Measurements from ENCODE around the gene CAMK4. TPM values are rescaled to one million over a fixed set of nuclear protein-coding genes. Genes with fewer than 3 reads are reported as not detected.

CAMK4 gene
- total and polyA plus RNA-seq, 2 experiments from 2014 or later: 4.2 to 7.3 TPM

DNA sequence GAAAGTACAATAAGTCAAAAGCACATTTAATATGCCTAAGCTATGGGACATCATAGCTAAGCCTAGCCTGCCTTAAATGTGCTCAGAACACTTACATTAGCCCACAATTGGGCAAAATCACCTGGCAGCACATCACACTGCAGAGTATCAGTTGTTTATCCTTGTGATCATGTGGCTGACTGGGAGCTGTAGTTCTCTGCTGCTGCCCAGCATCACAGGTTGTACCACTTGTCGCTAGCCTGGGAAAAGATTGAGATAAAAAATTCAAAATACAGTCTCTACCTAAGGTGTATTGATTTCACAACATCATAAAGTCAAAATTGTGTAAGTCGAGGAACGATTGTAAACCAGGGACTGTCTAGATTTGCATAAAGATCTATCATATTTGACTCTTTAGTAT lies 58.6 kb downstream of the CAMK4 start:
- no peaks in the 10 kb centered on the region for H3K36me3 ChIP-seq (ENCODE audit: insufficient read depth)
- H3K27ac ChIP-seq (ENCODE audit: low read depth): no peak overlapping the region
- no peak overlapping the region for H3K4me2 ChIP-seq
- no peaks in the 10 kb centered on the region for H3K27me3 ChIP-seq (ENCODE audit: insufficient read depth)
- H3K4me3 Mint-ChIP-seq: no peak overlapping the region
- H3K4me1 ChIP-seq (ENCODE audit: insufficient read depth): no peaks in the 10 kb centered on the region
- ATAC-seq (no peak), DNase-seq (ENCODE audit: low spot score) (no peak)
- no peaks in the 10 kb centered on the region for H3K36me3 Mint-ChIP-seq (ENCODE audit: low read depth)
- no peak overlapping the region for H3K27ac Mint-ChIP-seq
- H3F3A ChIP-seq (replicated peaks; ENCODE audit: low read depth): no peaks in the 10 kb centered on the region
- H3K9me2 ChIP-seq (ENCODE audit: insufficient read depth): no peaks in the 10 kb centered on the region
- H3K79me2 ChIP-seq (replicated peaks; ENCODE audit: insufficient read depth): no peaks in the 10 kb centered on the region
- TF ChIP-seq, protein P1, sequence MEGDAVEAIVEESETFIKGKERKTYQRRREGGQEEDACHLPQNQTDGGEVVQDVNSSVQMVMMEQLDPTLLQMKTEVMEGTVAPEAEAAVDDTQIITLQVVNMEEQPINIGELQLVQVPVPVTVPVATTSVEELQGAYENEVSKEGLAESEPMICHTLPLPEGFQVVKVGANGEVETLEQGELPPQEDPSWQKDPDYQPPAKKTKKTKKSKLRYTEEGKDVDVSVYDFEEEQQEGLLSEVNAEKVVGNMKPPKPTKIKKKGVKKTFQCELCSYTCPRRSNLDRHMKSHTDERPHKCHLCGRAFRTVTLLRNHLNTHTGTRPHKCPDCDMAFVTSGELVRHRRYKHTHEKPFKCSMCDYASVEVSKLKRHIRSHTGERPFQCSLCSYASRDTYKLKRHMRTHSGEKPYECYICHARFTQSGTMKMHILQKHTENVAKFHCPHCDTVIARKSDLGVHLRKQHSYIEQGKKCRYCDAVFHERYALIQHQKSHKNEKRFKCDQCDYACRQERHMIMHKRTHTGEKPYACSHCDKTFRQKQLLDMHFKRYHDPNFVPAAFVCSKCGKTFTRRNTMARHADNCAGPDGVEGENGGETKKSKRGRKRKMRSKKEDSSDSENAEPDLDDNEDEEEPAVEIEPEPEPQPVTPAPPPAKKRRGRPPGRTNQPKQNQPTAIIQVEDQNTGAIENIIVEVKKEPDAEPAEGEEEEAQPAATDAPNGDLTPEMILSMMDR (conservative IDR thresholded peaks at IDR 0.05; ENCODE audit: low read depth in 2 of 2): no peak
- TF ChIP-seq, protein P2, sequence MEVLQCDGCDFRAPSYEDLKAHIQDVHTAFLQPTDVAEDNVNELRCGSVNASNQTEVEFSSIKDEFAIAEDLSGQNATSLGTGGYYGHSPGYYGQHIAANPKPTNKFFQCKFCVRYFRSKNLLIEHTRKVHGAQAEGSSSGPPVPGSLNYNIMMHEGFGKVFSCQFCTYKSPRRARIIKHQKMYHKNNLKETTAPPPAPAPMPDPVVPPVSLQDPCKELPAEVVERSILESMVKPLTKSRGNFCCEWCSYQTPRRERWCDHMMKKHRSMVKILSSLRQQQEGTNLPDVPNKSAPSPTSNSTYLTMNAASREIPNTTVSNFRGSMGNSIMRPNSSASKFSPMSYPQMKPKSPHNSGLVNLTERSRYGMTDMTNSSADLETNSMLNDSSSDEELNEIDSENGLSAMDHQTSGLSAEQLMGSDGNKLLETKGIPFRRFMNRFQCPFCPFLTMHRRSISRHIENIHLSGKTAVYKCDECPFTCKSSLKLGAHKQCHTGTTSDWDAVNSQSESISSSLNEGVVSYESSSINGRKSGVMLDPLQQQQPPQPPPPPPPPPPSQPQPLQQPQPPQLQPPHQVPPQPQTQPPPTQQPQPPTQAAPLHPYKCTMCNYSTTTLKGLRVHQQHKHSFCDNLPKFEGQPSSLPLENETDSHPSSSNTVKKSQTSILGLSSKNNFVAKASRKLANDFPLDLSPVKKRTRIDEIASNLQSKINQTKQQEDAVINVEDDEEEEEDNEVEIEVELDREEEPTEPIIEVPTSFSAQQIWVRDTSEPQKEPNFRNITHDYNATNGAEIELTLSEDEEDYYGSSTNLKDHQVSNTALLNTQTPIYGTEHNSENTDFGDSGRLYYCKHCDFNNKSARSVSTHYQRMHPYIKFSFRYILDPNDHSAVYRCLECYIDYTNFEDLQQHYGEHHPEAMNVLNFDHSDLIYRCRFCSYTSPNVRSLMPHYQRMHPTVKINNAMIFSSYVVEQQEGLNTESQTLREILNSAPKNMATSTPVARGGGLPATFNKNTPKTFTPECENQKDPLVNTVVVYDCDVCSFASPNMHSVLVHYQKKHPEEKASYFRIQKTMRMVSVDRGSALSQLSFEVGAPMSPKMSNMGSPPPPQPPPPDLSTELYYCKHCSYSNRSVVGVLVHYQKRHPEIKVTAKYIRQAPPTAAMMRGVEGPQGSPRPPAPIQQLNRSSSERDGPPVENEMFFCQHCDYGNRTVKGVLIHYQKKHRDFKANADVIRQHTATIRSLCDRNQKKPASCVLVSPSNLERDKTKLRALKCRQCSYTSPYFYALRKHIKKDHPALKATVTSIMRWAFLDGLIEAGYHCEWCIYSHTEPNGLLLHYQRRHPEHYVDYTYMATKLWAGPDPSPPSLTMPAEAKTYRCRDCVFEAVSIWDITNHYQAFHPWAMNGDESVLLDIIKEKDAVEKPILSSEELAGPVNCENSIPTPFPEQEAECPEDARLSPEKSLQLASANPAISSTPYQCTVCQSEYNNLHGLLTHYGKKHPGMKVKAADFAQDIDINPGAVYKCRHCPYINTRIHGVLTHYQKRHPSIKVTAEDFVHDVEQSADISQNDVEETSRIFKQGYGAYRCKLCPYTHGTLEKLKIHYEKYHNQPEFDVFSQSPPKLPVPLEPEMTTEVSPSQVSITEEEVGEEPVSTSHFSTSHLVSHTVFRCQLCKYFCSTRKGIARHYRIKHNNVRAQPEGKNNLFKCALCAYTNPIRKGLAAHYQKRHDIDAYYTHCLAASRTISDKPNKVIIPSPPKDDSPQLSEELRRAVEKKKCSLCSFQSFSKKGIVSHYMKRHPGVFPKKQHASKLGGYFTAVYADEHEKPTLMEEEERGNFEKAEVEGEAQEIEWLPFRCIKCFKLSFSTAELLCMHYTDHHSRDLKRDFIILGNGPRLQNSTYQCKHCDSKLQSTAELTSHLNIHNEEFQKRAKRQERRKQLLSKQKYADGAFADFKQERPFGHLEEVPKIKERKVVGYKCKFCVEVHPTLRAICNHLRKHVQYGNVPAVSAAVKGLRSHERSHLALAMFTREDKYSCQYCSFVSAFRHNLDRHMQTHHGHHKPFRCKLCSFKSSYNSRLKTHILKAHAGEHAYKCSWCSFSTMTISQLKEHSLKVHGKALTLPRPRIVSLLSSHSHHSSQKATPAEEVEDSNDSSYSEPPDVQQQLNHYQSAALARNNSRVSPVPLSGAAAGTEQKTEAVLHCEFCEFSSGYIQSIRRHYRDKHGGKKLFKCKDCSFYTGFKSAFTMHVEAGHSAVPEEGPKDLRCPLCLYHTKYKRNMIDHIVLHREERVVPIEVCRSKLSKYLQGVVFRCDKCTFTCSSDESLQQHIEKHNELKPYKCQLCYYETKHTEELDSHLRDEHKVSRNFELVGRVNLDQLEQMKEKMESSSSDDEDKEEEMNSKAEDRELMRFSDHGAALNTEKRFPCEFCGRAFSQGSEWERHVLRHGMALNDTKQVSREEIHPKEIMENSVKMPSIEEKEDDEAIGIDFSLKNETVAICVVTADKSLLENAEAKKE (CRISPR knock-in tag; IDR thresholded peaks at IDR 0.05): no peak
- TF ChIP-seq CREB1 (CRISPR knock-in tag; IDR thresholded peaks at IDR 0.05; ENCODE audit: low read depth): no peak
- no peak for TF ChIP-seq ZNF331 (CRISPR knock-in tag; IDR thresholded peaks at IDR 0.05; ENCODE audit: low read depth)
- no peak for TF ChIP-seq STAT1 (IDR thresholded peaks at IDR 0.05; ENCODE audit: unreplicated experiment)
- TF ChIP-seq JUNB (IDR thresholded peaks at IDR 0.05; ENCODE audit: unreplicated experiment): no peak
- no peak for TF ChIP-seq EZH2 (IDR thresholded peaks at IDR 0.05; ENCODE audit: low read depth, unreplicated experiment)
- no peak for TF ChIP-seq REST (IDR thresholded peaks at IDR 0.05; ENCODE audit: unreplicated experiment)
- no peak for TF ChIP-seq ZNF114 (CRISPR knock-in tag; IDR thresholded peaks at IDR 0.05)
- TF ChIP-seq ETS1 (IDR thresholded peaks at IDR 0.05): no peak
- no peak for TF ChIP-seq NANOG (IDR thresholded peaks at IDR 0.05; ENCODE audit: borderline replicate concordance)
- no peak for TF ChIP-seq POLR2AphosphoS5 (IDR thresholded peaks at IDR 0.05; ENCODE audit: low read depth)
- TF ChIP-seq EZH2phosphoT487 (IDR thresholded peaks at IDR 0.05; ENCODE audit: unreplicated experiment): no peak
- 0 out of 3 replicates have a peak, but pooled peaks cover 2% of the 10 kb centered on the region for H3K4me1 Mint-ChIP-seq
- H3K4me3 ChIP-seq: no peak overlapping the region
- H3K27me3 Mint-ChIP-seq (ENCODE audit: insufficient read depth, low read depth, poor library complexity): no peaks in the 10 kb centered on the region
- H2AFZ ChIP-seq: no peak overlapping the region
- H4K20me1 ChIP-seq (replicated peaks; ENCODE audit: insufficient read depth): no peaks in the 10 kb centered on the region
- no peaks in the 10 kb centered on the region for H3K9me3 Mint-ChIP-seq
